Testis (tissue), 5 donors: ENCODE data around the gene SCYGR5. TPM values are rescaled to one million over a fixed set of nuclear protein-coding genes. Genes with fewer than 3 reads are reported as not detected.
"Not testable (repeated sequence)": the region's sequence is repeated elsewhere in the genome, so short reads cannot be mapped to it uniquely, and the experiment has no call there.

Experiments used
- DNase-seq: peaks from one replicate; pipeline ENCODE4 v3.0.0-alpha.2; 2019
- H3K27ac ChIP-seq, 2 donors: fragments of 200-600 bp; sonication (generic); one replicate each; pipeline ENCODE4 v1.5.1; 2019
- H3K27me3 ChIP-seq: fragments of 200-600 bp; sonication (generic); one replicate; pipeline ENCODE4 v1.5.1; 2019
- H3K36me3 ChIP-seq: fragments of 200-600 bp; sonication (generic); one replicate; pipeline ENCODE4 v1.5.1; 2017; ENCODE audit warnings: low read depth; ENCODE audit errors: missing control alignments
- H3K4me1 ChIP-seq: fragments of 200-600 bp; sonication (generic); one replicate; pipeline ENCODE4 v1.5.1; 2019
- H3K4me3 ChIP-seq, 2 donors: fragments of 200-600 bp; sonication (generic); one replicate each; pipeline ENCODE4 v1.5.1; 2017 to 2019
- H3K9me3 ChIP-seq: fragments of 200-600 bp; sonication (generic); one replicate; pipeline ENCODE4 v1.5.1; 2017
- CTCF ChIP-seq, 3 experiments: fragments of 450-650 bp in 2 of 3; fragments of 200-600 bp in 1 of 3; sonication (generic) in 1 of 3; IDR thresholded peaks; one replicate each; pipeline ENCODE4 v1.5.1; 2016 to 2019; ENCODE audit warnings: antibody characterized with exemption in 3 of 3, mild to moderate bottlenecking in 2 of 3, moderate library complexity in 1 of 3
- POLR2A ChIP-seq: fragments of 450-650 bp; IDR thresholded peaks from one replicate; pipeline ENCODE4 v1.6.1; 2017; ENCODE audit warnings: antibody characterized with exemption, mild to moderate bottlenecking, moderate library complexity
- WGBS, 2 donors: methylation state at CpG; one replicate each; pipeline ENCODE4 v1.1.5; 2018; 5-methylcytosine and 5-hydroxymethylcytosine counted together
- intact Hi-C: fragments of 100-400 bp; cut with DNase I; formaldehyde crosslinking; loops from one replicate; pipeline ENCODE4 v1.15.1; 2023; ENCODE audit warnings: low total_unique reads
- long read RNA-seq, 2 donors: transcript quantifications; one replicate each; lab custom pipeline, GENCODE V29; 2026
- polyA plus RNA-seq: library from polyadenylated mRNA; stranded (reverse); fragments of 350-450 nt; fragmentation: Illumina TruSeq; extraction: RNeasy Lipid Tissue Mini Kit (QIAGEN cat#74804); gene quantifications from one replicate; pipeline ENCODE4 v1.2.3, GENCODE V29; 2014; ENCODE audit warnings: low read depth, low replicate concordance; ENCODE audit not compliant: insufficient read depth
- total RNA-seq, 2 donors: library from RNA; depleted of rRNA; stranded (reverse); fragments of >200 nt; gene quantifications; one replicate each; pipeline ENCODE4 v1.2.3, GENCODE V29; 2016

SCYGR5 gene
- total RNA-seq (not detected), polyA plus RNA-seq (not detected)
- long read RNA-seq, donor 1: 0 reads
- long read RNA-seq, donor 2: 0 reads

GRCh38 chr2:227666631-227667170 is at the start of gene SCYGR5:
SCYGR5 (plus strand) TSS chr2:227666804; CDS start chr2:227666804, 0 bp downstream.
- H3K27ac ChIP-seq, H3K36me3 ChIP-seq, H3K9me3 ChIP-seq, intact Hi-C loops, H3K4me3 ChIP-seq, DNase-seq, H3K4me1 ChIP-seq, H3K27me3 ChIP-seq: not testable (repeated sequence)
- 73 to 80% methylated on average over 8 to 13 of the region's 13 CpGs for WGBS, 2 donors

GRCh38 chr2:227617316-227618230 is 49.0 kb upstream of the SCYGR5 start, which contains the start of gene SCYGR4:
SCYGR4 (plus strand) TSS chr2:227617498; CDS start chr2:227617498, 0 bp downstream.
- 57 to 81% methylated on average over 8 to 20 of the region's 20 CpGs for WGBS, 2 donors
- Histone ChIP-seq H3K4me1 (no peaks in the 10 kb centered on the region), H3K9me3 (no peaks in the 10 kb centered on the region), H3K27ac (no peak within 1 kb of the TSS), H3K36me3 (no peaks in the 10 kb centered on the region), H3K27me3 (no peaks in the 10 kb centered on the region), H3K4me3 (no peak within 1 kb of the TSS)
- intact Hi-C loops: no loop called here
- no peak for DNase-seq
- no peak for TF ChIP-seq CTCF (IDR thresholded peaks at IDR 0.05)
- no peak for TF ChIP-seq POLR2A

- Histone ChIP-seq H3K9me3 (no peaks in the 10 kb centered on the region), H3K36me3 (no peaks in the 10 kb centered on the region), H3K27ac (no peak overlapping the region), H3K4me1 (no peaks in the 10 kb centered on the region), H3K4me3 (no peak overlapping the region), H3K27me3 (no peaks in the 10 kb centered on the region)
- intact Hi-C loops: no loop called here
- TF ChIP-seq CTCF (IDR thresholded peaks at IDR 0.05) (no peak), POLR2A (no peak)
- no peak for DNase-seq
Observed at GRCh38 chr2:227623226-227623625, 43.4 kb upstream of the SCYGR5 start.

- no peak for TF ChIP-seq POLR2A
- no peak for TF ChIP-seq CTCF (IDR thresholded peaks at IDR 0.05)
- H3K4me3 ChIP-seq: no peak overlapping the region
- WGBS, 2 donors: 43 to 74% methylated on average over 2 of the region's 2 CpGs
- no peak overlapping the region for H3K27ac ChIP-seq
- no peaks in the 10 kb centered on the region for H3K9me3 ChIP-seq
- intact Hi-C loops: no loop called here
- no peak for DNase-seq
- no peaks in the 10 kb centered on the region for H3K27me3 ChIP-seq
- no peaks in the 10 kb centered on the region for H3K4me1 ChIP-seq
- no peaks in the 10 kb centered on the region for H3K36me3 ChIP-seq
Observed at GRCh38 chr2:227625420-227625819, 41.2 kb upstream of the SCYGR5 start.

- WGBS, 2 donors: 79 to 97% methylated on average over 9 to 10 of the region's 10 CpGs
Observed at GRCh38 chr2:227626580-227627151, 39.9 kb upstream of the SCYGR5 start.

More at GRCh38 chr2:227626580-227627151, 39.9 kb upstream of the SCYGR5 start:
- intact Hi-C loops: no loop called here
- no peaks in the 10 kb centered on the region for H3K27me3 ChIP-seq
- no peaks in the 10 kb centered on the region for H3K4me1 ChIP-seq
- no peaks in the 10 kb centered on the region for H3K9me3 ChIP-seq
- DNase-seq: no peak
- H3K4me3 ChIP-seq: no peak overlapping the region
- no peak overlapping the region for H3K27ac ChIP-seq
- H3K36me3 ChIP-seq: no peaks in the 10 kb centered on the region
- TF ChIP-seq POLR2A: no peak
- no peak for TF ChIP-seq CTCF (IDR thresholded peaks at IDR 0.05)
